Measurements from ENCODE around the gene RPLP1.

- TF ChIP-seq CTCF (IDR thresholded peaks at IDR 0.05; ENCODE audit: low read depth, low read length) (no peak), EZH2phosphoT487 (IDR thresholded peaks at IDR 0.05; ENCODE audit: low read depth) (no peak)
Measured at GRCh38 chr15:69472562-69472961, 19.9 kb downstream of the RPLP1 start.
